ENCODE results near the gene COL4A2.

COL4A2 gene

GRCh38 chr13:110562036-110562597 lies 255.0 kb downstream of the COL4A2 start:
- TF ChIP-seq CTCF (IDR thresholded peaks at IDR 0.05; ENCODE audit: low read depth, low read length, missing control alignments), result no peak
- no peak for DNase-seq (ENCODE audit: low read depth)
- peak overlapping the region; percentile 59 for H3K4me3 ChIP-seq (ENCODE audit: low read depth, low read length)
